NCI-H2107 treated with DMSO at 0.1 percent for 48 hours (cell line): ENCODE results near the gene HLA-DRB5.
"Not testable (repeated sequence)": the region's sequence is repeated elsewhere in the genome, so short reads cannot be mapped to it uniquely, and the experiment has no call there.

Experiments
- DNase-seq: peaks from one replicate; lab custom pipeline; 2025; ENCODE audit not compliant: unreplicated experiment; lab: John Stamatoyannopoulos, UW

HLA-DRB5 gene

GRCh38 chr6:32517654-32518445, 12.2 kb downstream of the HLA-DRB5 start:
- no peak for DNase-seq

GRCh38 chr6:32501016-32501415, 29.1 kb downstream of the HLA-DRB5 start:
- DNase-seq = no peak

GRCh38 chr6:32492351-32492750, 37.7 kb downstream of the HLA-DRB5 start:
- DNase-seq = no peak

GRCh38 chr6:32491700-32492099, 38.4 kb downstream of the HLA-DRB5 start:
- no peak for DNase-seq

GRCh38 chr6:32488083-32488482, 42.0 kb downstream of the HLA-DRB5 start:
- no peak for DNase-seq

- DNase-seq = no peak
Observed at GRCh38 chr6:32484614-32484998, 45.5 kb downstream of the HLA-DRB5 start.

- no peak for DNase-seq
Observed at GRCh38 chr6:32483968-32484613, 46.0 kb downstream of the HLA-DRB5 start.

- DNase-seq = no peak
Observed at GRCh38 chr6:32475392-32476206, 54.5 kb downstream of the HLA-DRB5 start.

- DNase-seq = not testable (repeated sequence)
Observed at GRCh38 chr6:32473376-32474348, 56.4 kb downstream of the HLA-DRB5 start.

GRCh38 chr6:32472781-32473375, 57.2 kb downstream of the HLA-DRB5 start:
- DNase-seq = no peak

- not testable (repeated sequence) for DNase-seq
Observed at GRCh38 chr6:32467743-32468503, 62.2 kb downstream of the HLA-DRB5 start.
